Testis (tissue), 2 donors: ENCODE measurements around the gene NIPAL4.

Source experiments
- CTCF ChIP-seq, 3 experiments: fragments of 450-650 bp in 2 of 3; fragments of 200-600 bp in 1 of 3; sonication (generic) in 1 of 3; IDR thresholded peaks; one replicate each; pipeline ENCODE4 v1.5.1; 2016 to 2019; ENCODE audit warnings: antibody characterized with exemption in 3 of 3, mild to moderate bottlenecking in 2 of 3, moderate library complexity in 1 of 3
- POLR2A ChIP-seq: fragments of 450-650 bp; IDR thresholded peaks from one replicate; pipeline ENCODE4 v1.6.1; 2017; ENCODE audit warnings: antibody characterized with exemption, mild to moderate bottlenecking, moderate library complexity

GRCh38 chr5:157487358-157487757 lies 27.3 kb downstream of the NIPAL4 start:
- TF ChIP-seq CTCF (IDR thresholded peaks at IDR 0.05) (no peak), POLR2A (no peak)
